Upper lobe of left lung (tissue), 6 donors: ENCODE measurements around the gene PCYT1A. TPM values are rescaled to one million over a fixed set of nuclear protein-coding genes. Genes with fewer than 3 reads are reported as not detected.
A peak's percentile ranks its signal among the peaks of the same experiment; 100 is the strongest.

Experiments
- ATAC-seq, 2 donors: fragments of 200-7000 bp; cut with Tn5 transposase; one replicate each; pipeline ENCODE4 v1.9.1; 2022; ENCODE audit warnings: mild to moderate bottlenecking in 2 of 2, moderate library complexity in 2 of 2; ENCODE audit not compliant: low FRiP score in 2 of 2
- DNase-seq, 2 donors: peaks; one replicate each; pipeline ENCODE4 v3.0.0-alpha.2; 2019 to 2020
- H3K27ac ChIP-seq, 4 donors: fragments of 200-600 bp; sonication (generic); one replicate each; pipeline ENCODE4 v1.5.1; 2016 to 2019
- H3K27me3 ChIP-seq, 4 donors: fragments of 200-600 bp; sonication (generic); one replicate each; pipeline ENCODE4 v1.5.1; 2017 to 2019
- H3K36me3 ChIP-seq, 4 donors: fragments of 200-600 bp; sonication (generic); one replicate each; pipeline ENCODE4 v1.5.1; 2016 to 2019
- H3K4me1 ChIP-seq, 4 donors: fragments of 200-600 bp; sonication (generic); one replicate each; pipeline ENCODE4 v1.5.1; 2018 to 2019
- H3K4me3 ChIP-seq, 4 donors: fragments of 200-600 bp; sonication (generic); one replicate each; pipeline ENCODE4 v1.5.1; 2017 to 2019; ENCODE audit warnings: mild to moderate bottlenecking in 2 of 4, moderate library complexity in 1 of 4
- H3K9me3 ChIP-seq, 4 donors: fragments of 200-600 bp; sonication (generic); one replicate each; pipeline ENCODE4 v1.5.1; 2018 to 2019
- CTCF ChIP-seq, 6 experiments: fragments of 450-650 bp in 4 of 6; fragments of 200-600 bp in 2 of 6; sonication (generic) in 2 of 6; IDR thresholded peaks; one replicate each; pipeline ENCODE4 v1.5.1; 2016 to 2019; ENCODE audit warnings: antibody characterized with exemption in 6 of 6
- EP300 ChIP-seq, 4 donors: sonication (generic); formaldehyde crosslinking; IDR thresholded peaks; one replicate each; pipeline ENCODE4 v1.5.1; 2017; ENCODE audit warnings: antibody characterized with exemption in 4 of 4, control low read depth in 2 of 4
- POLR2A ChIP-seq, 4 donors: fragments of 450-650 bp; IDR thresholded peaks; one replicate each; pipeline ENCODE4 v1.5.1; 2016 to 2017; ENCODE audit warnings: antibody characterized with exemption in 4 of 4, mild to moderate bottlenecking in 2 of 4
- POLR2AphosphoS5 ChIP-seq, 2 donors: sonication (generic); formaldehyde crosslinking; IDR thresholded peaks; one replicate each; pipeline ENCODE4 v1.5.1; 2017; ENCODE audit warnings: antibody characterized with exemption in 2 of 2
- WGBS, 2 donors: methylation state at CpG; one replicate each; pipeline ENCODE4 v1.1.5; 2017 to 2018; 5-methylcytosine and 5-hydroxymethylcytosine counted together
- total RNA-seq, 6 donors: library from RNA; depleted of rRNA in 4 of 6; stranded (reverse); fragments of >200 nt in 4 of 6; gene quantifications; one replicate each; pipeline versions ENCODE4 v1.1.0 to v1.2.1, GENCODE V29; 2016 to 2021
- donor health status: DM: no; HTN: no; CAD: no; lungs with moderate emphysema.
- donor health status: DM: no; HTN: yes; CAD: no; lungs with severe emphysema.

PCYT1A gene
- total RNA-seq, 6 donors from 2014 or later: 51.6 to 75.2 (median 68.5) TPM

GRCh38 chr3:196274585-196274984 lies 12.9 kb downstream of the PCYT1A start:
- H3K4me3 ChIP-seq: no peak overlapping the region
- H3K27me3 ChIP-seq: no peaks in the 10 kb centered on the region
- peaks cover 13 to 22% (median 17%) of the 10 kb centered on the region in 4 donors for H3K4me1 ChIP-seq
- peak overlapping the region in 1 of 4 donors; percentile 39 for H3K27ac ChIP-seq
- ATAC-seq (no peak), DNase-seq (no peak)
- WGBS, 2 donors: 91 to 94% methylated on average over 5 of the region's 5 CpGs
- H3K36me3 ChIP-seq: peaks cover 0 to 18% (median 15%) of the 10 kb centered on the region in 4 donors
- H3K9me3 ChIP-seq: no peaks in the 10 kb centered on the region
- TF ChIP-seq POLR2AphosphoS5 (IDR thresholded peaks at IDR 0.05): no peak
- TF ChIP-seq POLR2A (IDR thresholded peaks at IDR 0.05): no peak
- TF ChIP-seq CTCF (IDR thresholded peaks at IDR 0.05): no peak
- TF ChIP-seq EP300 (IDR thresholded peaks at IDR 0.05): no peak

- H3K4me3 ChIP-seq: no peak overlapping the region
- H3K9me3 ChIP-seq: no peaks in the 10 kb centered on the region
- no peak for TF ChIP-seq EP300 (IDR thresholded peaks at IDR 0.05)
- no peak for TF ChIP-seq POLR2AphosphoS5 (IDR thresholded peaks at IDR 0.05)
- no peak for TF ChIP-seq POLR2A (IDR thresholded peaks at IDR 0.05)
- no peak for TF ChIP-seq CTCF (IDR thresholded peaks at IDR 0.05)
- H3K27ac ChIP-seq: peak overlapping the region in 1 of 4 donors; percentile 39
- no peaks in the 10 kb centered on the region for H3K27me3 ChIP-seq
- no peak for DNase-seq
- peak in 1 of 2 donors; percentile 24 for ATAC-seq
- H3K4me1 ChIP-seq: peaks cover 5 to 13% (median 11%) of the 10 kb centered on the region in 4 donors
- whole genome bisulfite sequencing, 2 donors: 97% methylated on average over 12 of the region's 12 CpGs; no CpG with 5 or more reads in 1 of the 2 donors
- H3K36me3 ChIP-seq: peaks cover 0 to 27% (median 18%) of the 10 kb centered on the region in 4 donors
Observed at GRCh38 chr3:196273655-196274054, 13.9 kb downstream of the PCYT1A start.

GRCh38 chr3:196272826-196273225 lies 14.7 kb downstream of the PCYT1A start:
- WGBS, 2 donors: 98 to 100% methylated on average over 5 to 14 of the region's 14 CpGs
- H3K27ac ChIP-seq: no peak overlapping the region
- peaks cover 0 to 7% (median 3%) of the 10 kb centered on the region in 4 donors for H3K4me1 ChIP-seq
- DNase-seq (peak in 1 of 2 donors; percentile 56), ATAC-seq (peak; percentile 26 to 30)
- no peaks in the 10 kb centered on the region for H3K27me3 ChIP-seq
- H3K4me3 ChIP-seq: no peak overlapping the region
- TF ChIP-seq CTCF (IDR thresholded peaks at IDR 0.05) (no peak), POLR2A (IDR thresholded peaks at IDR 0.05) (no peak), POLR2AphosphoS5 (IDR thresholded peaks at IDR 0.05) (no peak), EP300 (IDR thresholded peaks at IDR 0.05) (no peak)
- H3K9me3 ChIP-seq: no peaks in the 10 kb centered on the region
- H3K36me3 ChIP-seq: peaks cover 0 to 35% (median 22%) of the 10 kb centered on the region in 4 donors

GRCh38 chr3:196270499-196270898 lies 17.0 kb downstream of the PCYT1A start:
- H3K27ac ChIP-seq: no peak overlapping the region
- no peak for DNase-seq
- H3K27me3 ChIP-seq: no peaks in the 10 kb centered on the region
- no peaks in the 10 kb centered on the region for H3K9me3 ChIP-seq
- TF ChIP-seq CTCF (IDR thresholded peaks at IDR 0.05) (no peak), POLR2A (IDR thresholded peaks at IDR 0.05) (no peak), POLR2AphosphoS5 (IDR thresholded peaks at IDR 0.05) (no peak), EP300 (IDR thresholded peaks at IDR 0.05) (no peak)
- ATAC-seq: no peak
- 91 to 97% methylated on average over 5 of the region's 5 CpGs for WGBS, 2 donors
- H3K4me3 ChIP-seq: no peak overlapping the region
- peaks cover 0 to 57% (median 43%) of the 10 kb centered on the region in 4 donors for H3K36me3 ChIP-seq
- H3K4me1 ChIP-seq: peaks cover 0 to 7% (median 0%) of the 10 kb centered on the region in 4 donors
